ENCODE measurements around the gene COPE. TPM values are rescaled to one million over a fixed set of nuclear protein-coding genes. Genes with fewer than 3 reads are reported as not detected.

Gene COPE
- total RNA-seq, 1 donor from 2014 or later, result 331 TPM

- H3K4me3 ChIP-seq, result peak overlapping the region in 1 of 2 donors; percentile 57
- H3K9me3 ChIP-seq, result no peaks in the 10 kb centered on the region
- peaks cover 0 to 7% of the 10 kb centered on the region in 2 donors for H3K4me1 ChIP-seq
- H3K27me3 ChIP-seq, result no peaks in the 10 kb centered on the region
- peaks cover 21 to 25% of the 10 kb centered on the region in 2 donors for H3K36me3 ChIP-seq
- intact Hi-C loops (cut with DNase I), result no loop called here
- TF ChIP-seq CTCF (IDR thresholded peaks at IDR 0.05), result no peak
- peak overlapping the region in 1 of 2 donors; percentile 73 for H3K27ac ChIP-seq
- DNase-seq (ENCODE audit: low spot score in 2 of 2), result no peak
Observed at GRCh38 chr19:18939163-18939562, 20.0 kb upstream of the COPE start.

- intact Hi-C loops (cut with DNase I), result no loop called here
Observed at GRCh38 chr19:18933297-18933696, 14.1 kb upstream of the COPE start.

GRCh38 chr19:18932216-18932841 lies 13.1 kb upstream of the COPE start:
- no peak for TF ChIP-seq CTCF (IDR thresholded peaks at IDR 0.05)
- Histone ChIP-seq H3K4me1 (no peaks in the 10 kb centered on the region), H3K27me3 (no peaks in the 10 kb centered on the region), H3K27ac (peak overlapping the region in 1 of 2 donors; percentile 37), H3K4me3 (no peak overlapping the region), H3K9me3 (no peaks in the 10 kb centered on the region), H3K36me3 (peaks cover 45 to 58% of the 10 kb centered on the region in 2 donors)
- DNase-seq (ENCODE audit: low spot score in 2 of 2), result peak in 1 of 2 donors; percentile 80
- intact Hi-C loops (cut with DNase I), result no loop called here

More at GRCh38 chr19:18933297-18933696, 14.1 kb upstream of the COPE start:
- Histone ChIP-seq H3K36me3 (peaks cover 45 to 54% of the 10 kb centered on the region in 2 donors), H3K4me1 (no peaks in the 10 kb centered on the region), H3K4me3 (no peak overlapping the region), H3K27ac (no peak overlapping the region), H3K9me3 (no peaks in the 10 kb centered on the region), H3K27me3 (no peaks in the 10 kb centered on the region)
- DNase-seq (ENCODE audit: low spot score in 2 of 2), result no peak
- TF ChIP-seq CTCF (IDR thresholded peaks at IDR 0.05), result no peak

- Histone ChIP-seq H3K9me3 (no peaks in the 10 kb centered on the region), H3K27me3 (no peaks in the 10 kb centered on the region), H3K27ac (no peak overlapping the region), H3K36me3 (peaks cover 45 to 63% of the 10 kb centered on the region in 2 donors), H3K4me3 (no peak overlapping the region), H3K4me1 (no peaks in the 10 kb centered on the region)
- no peak for DNase-seq (ENCODE audit: low spot score in 2 of 2)
- no peak for TF ChIP-seq CTCF (IDR thresholded peaks at IDR 0.05)
- intact Hi-C loops (cut with DNase I), result no loop called here
Observed at GRCh38 chr19:18931316-18932162, 12.4 kb upstream of the COPE start.

GRCh38 chr19:18929311-18929710 lies 10.1 kb upstream of the COPE start:
- DNase-seq (ENCODE audit: low spot score in 2 of 2), result no peak
- Histone ChIP-seq H3K36me3 (peaks cover 55 to 76% of the 10 kb centered on the region in 2 donors), H3K27me3 (no peaks in the 10 kb centered on the region), H3K4me3 (no peak overlapping the region), H3K27ac (no peak overlapping the region), H3K4me1 (no peaks in the 10 kb centered on the region), H3K9me3 (no peaks in the 10 kb centered on the region)
- intact Hi-C loops (cut with DNase I), result no loop called here
- no peak for TF ChIP-seq CTCF (IDR thresholded peaks at IDR 0.05)
